Measurements from ENCODE around the gene LRRC46. TPM values are rescaled to one million over a fixed set of nuclear protein-coding genes. Genes with fewer than 3 reads are reported as not detected.

The LRRC46 gene
- total and polyA plus RNA-seq, 2 donors: 0.19 to 2.4 TPM

DNA sequence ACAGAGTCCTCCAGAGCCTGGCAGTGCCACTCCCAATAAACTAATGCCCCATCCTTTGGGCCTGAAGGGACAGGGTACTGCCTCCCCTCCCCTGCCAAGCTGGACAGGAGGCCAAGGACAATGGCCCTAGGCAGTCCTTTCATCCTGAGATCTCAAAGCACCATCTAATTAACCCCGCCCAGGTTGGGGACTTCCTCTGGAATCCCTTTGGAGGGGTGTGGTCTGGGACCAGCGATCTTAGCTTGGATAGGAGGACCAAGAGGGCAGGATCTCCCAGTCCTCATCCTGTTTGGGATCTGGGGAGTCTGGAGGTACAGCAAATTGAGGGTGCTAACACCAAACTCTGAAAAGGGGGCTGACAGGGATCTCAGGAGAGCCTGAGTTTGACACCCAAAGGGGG, 37.6 kb downstream of the LRRC46 start:
- Histone ChIP-seq H3K27ac (ENCODE audit: low read depth in 1 of 2, low read length in 1 of 2) (no peak overlapping the region), H3K36me3 (ENCODE audit: control insufficient read depth in 2 of 2, insufficient read depth in 2 of 2, low read length in 1 of 2) (no peaks in the 10 kb centered on the region), H3K4me3 (ENCODE audit: low read length in 2 of 2) (no peak overlapping the region), H3K9me3 (ENCODE audit: control insufficient read depth in 2 of 2, insufficient read depth in 1 of 2, low read length in 1 of 2) (peaks cover 0 to 3% of the 10 kb centered on the region in 2 donors), H3K27me3 (ENCODE audit: control insufficient read depth in 2 of 2, insufficient read depth in 1 of 2, low read length in 1 of 2) (peaks cover 29 to 60% of the 10 kb centered on the region in 2 donors), H3K4me1 (ENCODE audit: control insufficient read depth in 2 of 2, insufficient read depth in 2 of 2, low read length in 2 of 2) (peaks cover 3 to 53% of the 10 kb centered on the region in 2 donors)
- no peak for DNase-seq (ENCODE audit: low read depth in 6 of 9, low spot score in 9 of 9)
- 60% methylated on average over 2 of the region's 2 CpGs for WGBS

DNA sequence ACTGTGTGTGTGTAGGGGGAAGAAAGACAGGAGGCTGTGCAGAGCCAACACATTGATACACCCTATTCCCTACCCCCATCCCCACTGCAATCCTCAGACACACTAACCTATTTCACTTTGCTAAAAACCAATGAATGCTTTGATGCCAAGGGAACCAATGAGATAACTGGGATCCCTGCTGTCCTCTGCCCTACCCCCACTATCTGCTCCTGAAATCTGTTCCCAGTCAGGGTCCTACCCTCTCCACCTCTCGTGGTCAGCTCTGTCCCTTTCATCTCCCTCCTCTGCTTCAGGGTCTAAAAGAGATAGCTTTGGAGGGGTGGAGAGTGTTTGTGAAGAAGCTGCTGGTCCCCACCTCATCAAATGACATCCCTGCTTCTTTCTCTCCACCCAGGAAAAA, 38.6 kb downstream of the LRRC46 start:
- Histone ChIP-seq H3K27ac (ENCODE audit: low read depth in 1 of 2, low read length in 1 of 2) (no peak overlapping the region), H3K27me3 (ENCODE audit: control insufficient read depth in 2 of 2, insufficient read depth in 1 of 2, low read length in 1 of 2) (peaks cover 29 to 60% of the 10 kb centered on the region in 2 donors), H3K4me3 (ENCODE audit: low read length in 2 of 2) (no peak overlapping the region), H3K4me1 (ENCODE audit: control insufficient read depth in 2 of 2, insufficient read depth in 2 of 2, low read length in 2 of 2) (peaks cover under 1 to 55% of the 10 kb centered on the region in 2 donors), H3K36me3 (ENCODE audit: control insufficient read depth in 2 of 2, insufficient read depth in 2 of 2, low read length in 1 of 2) (no peaks in the 10 kb centered on the region), H3K9me3 (ENCODE audit: control insufficient read depth in 2 of 2, insufficient read depth in 1 of 2, low read length in 1 of 2) (peaks cover 0 to 3% of the 10 kb centered on the region in 2 donors)
- no peak for DNase-seq (ENCODE audit: low read depth in 6 of 9, low spot score in 9 of 9)
- 73% methylated on average over 1 of the region's 1 CpG for WGBS

DNA sequence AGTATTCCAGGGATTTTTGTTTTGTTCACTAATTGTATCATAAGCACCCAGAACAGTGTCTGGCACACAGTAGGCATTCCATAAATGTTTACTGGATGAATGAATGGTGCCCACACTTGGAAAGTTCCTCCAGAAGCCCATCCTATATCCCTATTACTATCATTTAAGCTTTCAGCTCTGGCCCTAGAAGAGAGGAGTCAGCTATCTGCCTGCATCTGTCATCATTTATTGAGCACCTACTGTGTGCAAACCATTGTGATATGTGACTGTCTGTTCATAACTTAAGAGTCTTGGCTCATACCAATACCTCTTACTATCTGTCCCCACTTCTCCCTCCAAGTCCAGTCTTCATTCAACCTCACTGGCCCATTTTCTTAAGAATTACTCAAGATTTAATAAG, 39.6 kb downstream of the LRRC46 start:
- H3K27me3 ChIP-seq (ENCODE audit: control insufficient read depth in 2 of 2, insufficient read depth in 1 of 2, low read length in 1 of 2): peaks cover 29 to 63% of the 10 kb centered on the region in 2 donors
- H3K4me3 ChIP-seq (ENCODE audit: low read length in 2 of 2): no peak overlapping the region
- no peaks in the 10 kb centered on the region for H3K36me3 ChIP-seq (ENCODE audit: control insufficient read depth in 2 of 2, insufficient read depth in 2 of 2, low read length in 1 of 2)
- H3K9me3 ChIP-seq (ENCODE audit: control insufficient read depth in 2 of 2, insufficient read depth in 1 of 2, low read length in 1 of 2): peaks cover 0 to 3% of the 10 kb centered on the region in 2 donors
- no peak overlapping the region for H3K27ac ChIP-seq (ENCODE audit: low read depth in 1 of 2, low read length in 1 of 2)
- peaks cover 0 to 52% of the 10 kb centered on the region in 2 donors for H3K4me1 ChIP-seq (ENCODE audit: control insufficient read depth in 2 of 2, insufficient read depth in 2 of 2, low read length in 2 of 2)
- DNase-seq (ENCODE audit: low read depth in 6 of 9, low spot score in 9 of 9): no peak

DNA sequence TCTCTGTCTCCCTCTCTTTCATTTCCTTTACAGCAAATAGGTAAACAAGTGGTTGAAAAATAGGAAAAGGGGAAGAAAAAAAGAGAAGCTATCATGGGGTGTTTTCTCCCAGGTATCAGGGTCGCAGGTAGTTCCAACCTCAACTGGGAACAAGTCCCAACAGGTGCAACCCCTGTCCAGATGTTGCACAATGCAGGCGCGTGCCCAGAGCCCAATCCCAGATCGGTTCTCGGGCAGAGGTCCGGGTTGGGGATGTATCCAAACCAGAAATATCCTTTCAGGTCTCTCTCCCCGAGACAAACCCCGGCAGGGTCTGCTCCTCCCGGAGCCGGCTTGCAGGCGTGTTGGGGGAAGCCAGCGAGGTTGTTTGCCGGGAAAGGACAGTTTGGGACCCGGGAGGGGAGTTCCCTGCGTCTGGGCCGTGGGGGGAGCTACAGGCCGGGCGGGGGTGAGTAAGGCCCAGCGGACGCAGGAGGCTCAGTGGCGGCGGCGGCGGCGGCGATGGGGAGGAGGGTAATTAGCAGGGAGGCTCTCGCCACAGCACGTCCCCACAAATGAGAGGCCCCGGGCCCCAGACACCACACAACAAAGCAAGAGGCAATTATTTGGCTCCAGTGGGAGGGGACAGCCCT, 40.7 kb downstream of the LRRC46 start:
- 22% methylated on average over 29 of the region's 29 CpGs for WGBS
- Histone ChIP-seq H3K27me3 (ENCODE audit: control insufficient read depth in 2 of 2, insufficient read depth in 1 of 2, low read length in 1 of 2) (peaks cover 29 to 58% of the 10 kb centered on the region in 2 donors), H3K4me1 (ENCODE audit: control insufficient read depth in 2 of 2, insufficient read depth in 2 of 2, low read length in 2 of 2) (peaks cover 0 to 44% of the 10 kb centered on the region in 2 donors), H3K36me3 (ENCODE audit: control insufficient read depth in 2 of 2, insufficient read depth in 2 of 2, low read length in 1 of 2) (no peaks in the 10 kb centered on the region), H3K4me3 (ENCODE audit: low read length in 2 of 2) (no peak overlapping the region), H3K9me3 (ENCODE audit: control insufficient read depth in 2 of 2, insufficient read depth in 1 of 2, low read length in 1 of 2) (peaks cover 0 to 3% of the 10 kb centered on the region in 2 donors), H3K27ac (ENCODE audit: low read depth in 1 of 2, low read length in 1 of 2) (peak overlapping the region; percentile 62 to 76)
- no peak for DNase-seq (ENCODE audit: low read depth in 6 of 9, low spot score in 9 of 9)

DNA sequence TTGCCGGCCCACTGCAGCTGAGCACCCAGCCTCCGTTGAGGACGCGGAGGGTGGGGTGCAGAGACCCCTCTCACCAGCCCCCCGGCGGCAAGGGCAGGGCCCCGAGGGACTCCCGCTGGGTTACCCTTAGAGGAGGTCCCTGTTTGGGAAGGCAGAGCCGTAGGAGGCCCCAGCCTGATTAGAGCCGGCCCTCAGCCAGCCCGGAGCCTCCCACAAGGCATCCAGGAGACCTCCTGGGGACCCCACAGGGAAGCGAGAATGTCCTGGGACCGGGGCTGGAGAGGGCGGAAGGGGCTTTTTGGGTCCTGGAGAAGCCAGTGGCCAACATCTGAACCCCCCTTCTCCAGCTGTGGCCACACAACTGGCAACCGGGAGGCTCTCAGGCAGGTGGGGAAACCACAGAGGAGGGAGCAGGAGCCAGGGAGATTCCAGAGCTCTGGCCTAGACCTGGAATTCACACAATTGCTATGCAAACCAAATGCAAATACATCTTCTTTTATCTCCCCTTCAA, 41.2 kb downstream of the LRRC46 start:
- H3K4me3 ChIP-seq (ENCODE audit: low read length in 2 of 2): no peak overlapping the region
- WGBS: 72% methylated on average over 15 of the region's 15 CpGs
- H3K36me3 ChIP-seq (ENCODE audit: control insufficient read depth in 2 of 2, insufficient read depth in 2 of 2, low read length in 1 of 2): no peaks in the 10 kb centered on the region
- H3K4me1 ChIP-seq (ENCODE audit: control insufficient read depth in 2 of 2, insufficient read depth in 2 of 2, low read length in 2 of 2): peaks cover 0 to 44% of the 10 kb centered on the region in 2 donors
- peaks cover 0 to 3% of the 10 kb centered on the region in 2 donors for H3K9me3 ChIP-seq (ENCODE audit: control insufficient read depth in 2 of 2, insufficient read depth in 1 of 2, low read length in 1 of 2)
- H3K27me3 ChIP-seq (ENCODE audit: control insufficient read depth in 2 of 2, insufficient read depth in 1 of 2, low read length in 1 of 2): peaks cover 29 to 62% of the 10 kb centered on the region in 2 donors
- no peak for DNase-seq (ENCODE audit: low read depth in 6 of 9, low spot score in 9 of 9)
- peak overlapping the region; percentile 62 to 76 for H3K27ac ChIP-seq (ENCODE audit: low read depth in 1 of 2, low read length in 1 of 2)

DNA sequence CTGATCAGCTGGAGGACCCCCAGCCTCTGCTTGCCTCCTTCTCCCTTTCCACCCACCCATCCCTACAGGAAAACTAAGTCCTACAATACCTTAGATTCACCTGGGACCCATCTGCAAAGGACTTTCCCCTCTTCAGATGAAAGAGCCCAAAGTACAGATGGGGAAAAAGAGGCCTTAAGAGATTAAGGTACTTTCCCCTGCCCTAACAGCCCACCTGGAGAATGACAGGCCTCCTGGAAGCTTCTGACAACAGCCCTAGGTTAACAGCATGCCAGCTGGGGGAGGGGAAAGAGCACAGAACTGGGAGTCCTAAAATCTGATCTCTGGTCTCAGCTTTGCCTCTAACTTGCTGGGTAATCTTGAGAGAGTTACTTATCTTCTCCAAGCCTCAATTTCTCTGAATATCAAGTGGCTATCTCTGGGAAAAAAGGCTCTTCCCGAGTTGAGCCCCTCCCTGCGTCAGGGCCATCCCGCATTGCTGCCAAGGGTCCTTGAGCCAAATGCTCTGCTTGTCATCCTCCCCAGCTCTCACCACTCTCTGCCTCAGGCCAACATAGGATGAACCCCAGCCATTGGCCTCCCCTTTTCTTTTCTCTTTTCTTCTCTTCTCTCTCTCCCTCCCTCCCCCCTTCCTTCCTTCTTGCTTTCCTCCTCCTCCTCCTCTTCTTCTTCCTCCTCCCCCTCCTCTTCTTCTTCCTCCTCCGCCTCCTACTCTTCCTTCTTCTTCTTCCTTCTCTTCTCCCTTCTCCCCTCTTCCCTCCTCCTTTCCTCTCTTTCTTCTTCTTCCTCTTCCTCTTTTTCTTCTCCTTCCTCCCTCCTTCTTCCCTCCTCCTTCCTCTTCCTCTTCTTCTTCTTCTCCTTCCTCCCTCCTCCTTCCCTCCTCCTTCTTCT, 42.0 kb downstream of the LRRC46 start:
- H3K27ac ChIP-seq (ENCODE audit: low read depth in 1 of 2, low read length in 1 of 2): no peak overlapping the region
- WGBS: 92% methylated on average over 4 of the region's 4 CpGs
- peaks cover 0 to 50% of the 10 kb centered on the region in 2 donors for H3K4me1 ChIP-seq (ENCODE audit: control insufficient read depth in 2 of 2, insufficient read depth in 2 of 2, low read length in 2 of 2)
- no peaks in the 10 kb centered on the region for H3K36me3 ChIP-seq (ENCODE audit: control insufficient read depth in 2 of 2, insufficient read depth in 2 of 2, low read length in 1 of 2)
- no peak overlapping the region for H3K4me3 ChIP-seq (ENCODE audit: low read length in 2 of 2)
- H3K27me3 ChIP-seq (ENCODE audit: control insufficient read depth in 2 of 2, insufficient read depth in 1 of 2, low read length in 1 of 2): peaks cover 30 to 64% of the 10 kb centered on the region in 2 donors
- no peak for DNase-seq (ENCODE audit: low read depth in 6 of 9, low spot score in 9 of 9)
- H3K9me3 ChIP-seq (ENCODE audit: control insufficient read depth in 2 of 2, insufficient read depth in 1 of 2, low read length in 1 of 2): peaks cover 0 to 3% of the 10 kb centered on the region in 2 donors

DNA sequence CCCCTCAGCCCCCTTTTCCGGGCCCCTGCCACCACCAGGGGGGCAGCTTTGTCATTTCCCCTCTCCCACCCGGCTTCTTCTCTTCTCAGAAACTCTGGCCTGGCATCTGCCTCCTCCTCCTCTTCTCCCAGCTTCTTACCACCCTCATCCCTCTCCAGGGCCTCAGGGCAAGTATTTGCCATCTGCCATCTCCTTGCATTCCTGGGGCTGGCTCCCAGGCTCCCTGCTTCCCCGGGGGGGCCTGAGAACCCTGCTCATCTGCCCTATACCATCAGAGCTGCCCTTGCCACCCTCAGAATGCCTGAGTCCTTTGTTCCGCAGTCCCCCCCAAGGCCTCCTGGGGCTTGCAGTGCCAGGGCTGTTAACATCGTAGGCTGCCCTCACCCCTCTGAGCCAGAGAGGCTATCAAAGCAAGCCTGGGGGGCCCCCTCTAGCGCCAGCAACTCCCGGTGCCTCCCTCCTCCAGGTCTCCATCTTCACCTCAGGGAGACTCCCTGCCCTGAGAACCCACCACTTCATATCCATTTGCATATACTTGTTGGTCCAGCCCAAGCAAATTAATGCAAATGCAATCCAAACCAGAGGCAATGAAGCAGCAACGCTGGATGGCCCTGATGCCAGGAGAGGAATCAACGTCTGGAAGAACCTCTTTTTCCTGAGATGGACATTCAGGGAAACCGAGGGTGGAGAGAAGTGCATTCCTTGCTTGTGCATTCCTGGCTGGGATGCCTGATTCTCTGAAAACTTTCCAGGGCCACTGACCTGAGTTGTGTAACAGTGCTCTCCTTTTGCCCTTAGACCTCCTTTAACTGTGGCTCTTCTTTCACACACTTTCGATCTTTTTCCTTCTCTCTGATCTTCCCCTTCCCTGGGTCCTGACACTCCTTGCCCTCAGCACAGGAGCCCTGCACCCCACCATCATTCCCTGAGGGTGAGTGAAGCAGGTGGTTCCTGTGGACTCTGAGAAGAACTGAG, 43.8 kb downstream of the LRRC46 start:
- peaks cover 26 to 53% of the 10 kb centered on the region in 2 donors for H3K27me3 ChIP-seq (ENCODE audit: control insufficient read depth in 2 of 2, insufficient read depth in 1 of 2, low read length in 1 of 2)
- peaks cover 0 to 59% of the 10 kb centered on the region in 2 donors for H3K4me1 ChIP-seq (ENCODE audit: control insufficient read depth in 2 of 2, insufficient read depth in 2 of 2, low read length in 2 of 2)
- no peaks in the 10 kb centered on the region for H3K36me3 ChIP-seq (ENCODE audit: control insufficient read depth in 2 of 2, insufficient read depth in 2 of 2, low read length in 1 of 2)
- H3K27ac ChIP-seq (ENCODE audit: low read depth in 1 of 2, low read length in 1 of 2): no peak overlapping the region
- H3K4me3 ChIP-seq (ENCODE audit: low read length in 2 of 2): no peak overlapping the region
- DNase-seq (ENCODE audit: low read depth in 6 of 9, low spot score in 9 of 9): no peak
- peaks cover 0 to 3% of the 10 kb centered on the region in 2 donors for H3K9me3 ChIP-seq (ENCODE audit: control insufficient read depth in 2 of 2, insufficient read depth in 1 of 2, low read length in 1 of 2)
- WGBS: 77% methylated on average over 11 of the region's 11 CpGs

DNA sequence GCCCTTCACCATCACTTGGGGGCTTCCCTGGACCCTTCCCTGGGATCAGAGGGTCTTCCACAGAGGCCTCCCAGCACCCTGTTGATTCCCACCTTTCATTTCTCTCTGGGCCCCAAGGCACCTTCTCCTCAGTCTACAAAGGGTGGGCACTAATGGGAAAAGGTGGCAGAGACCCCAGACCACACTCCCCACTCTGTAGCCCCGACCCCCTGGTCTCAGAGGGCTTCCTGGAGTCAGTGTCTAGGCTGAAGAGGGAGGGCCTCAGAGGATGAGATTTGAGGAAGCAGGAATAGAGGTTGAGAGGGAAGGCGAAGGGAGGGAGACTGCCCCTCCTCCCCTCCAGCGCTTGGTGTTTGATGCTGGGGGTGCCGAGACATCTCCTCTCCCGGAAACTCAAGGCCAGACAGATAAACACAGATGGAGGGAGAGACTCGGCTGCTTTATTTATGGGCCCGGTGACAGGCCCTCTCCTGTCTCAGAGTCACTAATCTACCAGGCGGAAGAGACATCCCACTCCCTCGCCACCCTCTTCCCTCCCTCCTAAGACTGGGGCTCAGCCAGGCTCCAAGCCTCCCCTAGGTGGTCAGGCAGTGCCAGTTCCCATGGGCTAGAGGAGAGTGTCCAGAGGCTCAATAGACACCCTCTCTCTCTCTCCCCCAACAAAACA, 46.0 kb downstream of the LRRC46 start:
- no peaks in the 10 kb centered on the region for H3K36me3 ChIP-seq (ENCODE audit: control insufficient read depth in 2 of 2, insufficient read depth in 2 of 2, low read length in 1 of 2)
- WGBS: 69% methylated on average over 9 of the region's 9 CpGs
- DNase-seq (ENCODE audit: low read depth in 6 of 9, low spot score in 9 of 9): peak in 1 of 9 donors; percentile 38
- no peak overlapping the region for H3K27ac ChIP-seq (ENCODE audit: low read depth in 1 of 2, low read length in 1 of 2)
- peaks cover 0 to 60% of the 10 kb centered on the region in 2 donors for H3K4me1 ChIP-seq (ENCODE audit: control insufficient read depth in 2 of 2, insufficient read depth in 2 of 2, low read length in 2 of 2)
- H3K4me3 ChIP-seq (ENCODE audit: low read length in 2 of 2): no peak overlapping the region
- peaks cover 10 to 33% of the 10 kb centered on the region in 2 donors for H3K27me3 ChIP-seq (ENCODE audit: control insufficient read depth in 2 of 2, insufficient read depth in 1 of 2, low read length in 1 of 2)
- H3K9me3 ChIP-seq (ENCODE audit: control insufficient read depth in 2 of 2, insufficient read depth in 1 of 2, low read length in 1 of 2): no peaks in the 10 kb centered on the region

All from thymus (tissue), 11 donors.